ENCODE measurements around the gene RGS21. TPM values are rescaled to one million over a fixed set of nuclear protein-coding genes. Genes with fewer than 3 reads are reported as not detected.
A peak's percentile ranks its signal among the peaks of the same experiment; 100 is the strongest.

Gene RGS21
- total RNA-seq, 1 experiment from 2014 or later, result not detected

DNA sequence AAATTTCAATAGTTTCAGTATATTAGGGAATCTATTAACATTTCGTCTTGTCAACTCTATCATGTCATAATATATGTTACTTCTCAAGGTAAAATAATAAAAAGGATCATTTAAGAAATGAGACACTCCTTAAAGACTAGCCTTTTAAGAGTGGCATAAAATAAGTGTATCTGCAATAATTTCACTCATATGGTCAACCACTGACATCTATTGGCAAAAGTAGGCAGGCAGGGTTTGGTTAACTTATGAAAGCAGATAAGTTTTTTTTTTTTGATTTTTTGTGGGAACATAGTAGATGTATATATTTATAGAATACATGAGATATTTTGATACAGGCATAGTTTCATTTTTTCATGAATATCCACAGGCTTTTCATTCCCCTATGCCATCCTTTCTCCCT, 5.5 kb upstream of the RGS21 start:
- intact Hi-C loops (cut with micrococcal nuclease; ENCODE audit: unreplicated experiment), result loop anchor here (2.0 to 10.0 kb wide), 2 partner anchors 134 to 1676 kb away; no protein-coding TSS in a partner anchor
- TF ChIP-seq, protein P1, sequence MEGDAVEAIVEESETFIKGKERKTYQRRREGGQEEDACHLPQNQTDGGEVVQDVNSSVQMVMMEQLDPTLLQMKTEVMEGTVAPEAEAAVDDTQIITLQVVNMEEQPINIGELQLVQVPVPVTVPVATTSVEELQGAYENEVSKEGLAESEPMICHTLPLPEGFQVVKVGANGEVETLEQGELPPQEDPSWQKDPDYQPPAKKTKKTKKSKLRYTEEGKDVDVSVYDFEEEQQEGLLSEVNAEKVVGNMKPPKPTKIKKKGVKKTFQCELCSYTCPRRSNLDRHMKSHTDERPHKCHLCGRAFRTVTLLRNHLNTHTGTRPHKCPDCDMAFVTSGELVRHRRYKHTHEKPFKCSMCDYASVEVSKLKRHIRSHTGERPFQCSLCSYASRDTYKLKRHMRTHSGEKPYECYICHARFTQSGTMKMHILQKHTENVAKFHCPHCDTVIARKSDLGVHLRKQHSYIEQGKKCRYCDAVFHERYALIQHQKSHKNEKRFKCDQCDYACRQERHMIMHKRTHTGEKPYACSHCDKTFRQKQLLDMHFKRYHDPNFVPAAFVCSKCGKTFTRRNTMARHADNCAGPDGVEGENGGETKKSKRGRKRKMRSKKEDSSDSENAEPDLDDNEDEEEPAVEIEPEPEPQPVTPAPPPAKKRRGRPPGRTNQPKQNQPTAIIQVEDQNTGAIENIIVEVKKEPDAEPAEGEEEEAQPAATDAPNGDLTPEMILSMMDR (IDR thresholded peaks at IDR 0.05; ENCODE audit: unreplicated experiment), result peak; percentile 36
- no peak overlapping the region for H3K4me3 Mint-ChIP-seq (ENCODE audit: low read depth, unreplicated experiment)
- CTCF ChIA-PET, result no interaction called here
- H3K9me3 Mint-ChIP-seq (ENCODE audit: low read depth, unreplicated experiment), result no peaks in the 10 kb centered on the region
- H3K27ac Mint-ChIP-seq (ENCODE audit: unreplicated experiment), result no peak overlapping the region
- peak; percentile 25 for DNase-seq
- H3K36me3 Mint-ChIP-seq (ENCODE audit: insufficient read depth, unreplicated experiment), result no peaks in the 10 kb centered on the region
- H3K4me1 Mint-ChIP-seq (ENCODE audit: low read depth, unreplicated experiment), result no peaks in the 10 kb centered on the region
- no peaks in the 10 kb centered on the region for H3K27me3 Mint-ChIP-seq (ENCODE audit: unreplicated experiment)
- BruUV-seq (replicated peaks), result no TSS peak

DNA sequence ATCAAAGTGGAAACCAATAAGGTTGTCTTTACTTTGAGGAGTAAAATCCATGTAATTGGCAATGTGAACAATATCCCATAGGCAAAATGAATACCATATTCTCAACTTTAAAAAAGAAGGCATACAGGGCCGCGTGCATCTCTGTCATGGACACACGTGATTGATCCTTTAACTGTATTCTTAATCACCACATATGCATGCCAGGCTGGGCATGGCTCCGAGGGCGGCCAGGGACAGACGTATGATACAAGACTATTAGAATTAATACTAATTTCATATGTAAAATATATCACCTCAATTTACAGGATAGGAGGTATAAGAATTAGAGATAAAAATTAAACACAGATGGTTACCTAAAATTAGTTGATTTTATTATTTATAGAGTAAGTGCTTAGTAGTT, 11.2 kb downstream of the RGS21 start:
- Mint-ChIP-seq H3K27me3 (ENCODE audit: unreplicated experiment) (no peaks in the 10 kb centered on the region), H3K4me1 (ENCODE audit: low read depth, unreplicated experiment) (no peaks in the 10 kb centered on the region), H3K9me3 (ENCODE audit: low read depth, unreplicated experiment) (no peaks in the 10 kb centered on the region), H3K36me3 (ENCODE audit: insufficient read depth, unreplicated experiment) (no peaks in the 10 kb centered on the region), H3K4me3 (ENCODE audit: low read depth, unreplicated experiment) (no peak overlapping the region), H3K27ac (ENCODE audit: unreplicated experiment) (no peak overlapping the region)
- CTCF ChIA-PET, result no interaction called here
- no peak for DNase-seq
- TF ChIP-seq, protein P1 (IDR thresholded peaks at IDR 0.05; ENCODE audit: unreplicated experiment), result no peak
- intact Hi-C loops (cut with micrococcal nuclease; ENCODE audit: unreplicated experiment), result no loop called here
- no TSS peak for BruUV-seq (replicated peaks)

DNA sequence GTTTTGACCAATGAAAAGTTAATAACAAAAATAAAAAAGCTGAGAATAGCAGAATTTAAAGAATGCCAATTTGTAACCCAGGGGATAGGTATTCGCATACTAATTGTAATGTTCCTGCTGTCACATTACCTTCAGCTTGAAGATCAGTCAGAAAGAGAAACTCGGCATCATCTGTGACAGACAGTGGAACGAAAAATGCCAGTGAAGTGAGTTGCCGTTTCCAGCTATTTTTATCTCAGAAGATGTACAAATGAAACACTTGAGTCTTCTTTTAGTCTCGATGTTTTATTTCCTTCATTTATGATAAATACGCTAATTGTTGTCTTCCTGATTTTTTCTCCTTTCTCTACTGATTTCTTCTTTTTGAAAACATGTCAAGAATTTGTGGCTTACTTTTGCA, 26.1 kb downstream of the RGS21 start:
- intact Hi-C loops (cut with micrococcal nuclease; ENCODE audit: unreplicated experiment), result loop anchor here (5.0 kb wide), 1 partner anchor 304 kb away; no protein-coding TSS in a partner anchor
- TF ChIP-seq, protein P1 (IDR thresholded peaks at IDR 0.05; ENCODE audit: unreplicated experiment), result no peak
- H3K36me3 Mint-ChIP-seq (ENCODE audit: insufficient read depth, unreplicated experiment), result no peaks in the 10 kb centered on the region

DNA sequence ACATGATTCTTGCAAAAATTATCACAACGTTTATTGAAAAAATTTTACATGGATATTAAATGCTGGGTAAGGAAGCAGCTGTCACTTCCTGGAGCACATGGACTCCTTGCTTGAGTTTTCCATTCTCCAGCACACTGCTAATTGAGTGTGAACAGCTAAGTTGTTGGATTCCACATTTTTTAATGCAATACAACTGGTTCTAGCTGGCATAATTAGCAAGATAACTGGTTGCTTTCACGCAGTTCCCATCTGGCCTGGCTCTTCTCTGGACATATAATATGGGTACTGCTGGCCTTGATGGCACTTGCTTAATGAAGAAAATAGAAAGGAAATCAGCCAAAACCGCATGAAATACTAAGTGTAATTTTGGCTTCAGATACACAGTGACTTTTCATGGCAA, 26.6 kb downstream of the RGS21 start:
- BruUV-seq (replicated peaks), result no TSS peak
- intact Hi-C loops (cut with micrococcal nuclease; ENCODE audit: unreplicated experiment), result loop anchor here (5.0 kb wide), 1 partner anchor 304 kb away; no protein-coding TSS in a partner anchor
- TF ChIP-seq, protein P1 (IDR thresholded peaks at IDR 0.05; ENCODE audit: unreplicated experiment), result no peak
- CTCF ChIA-PET, result no interaction called here
- no peaks in the 10 kb centered on the region for H3K9me3 Mint-ChIP-seq (ENCODE audit: low read depth, unreplicated experiment)
- H3K4me1 Mint-ChIP-seq (ENCODE audit: low read depth, unreplicated experiment), result no peaks in the 10 kb centered on the region
- no peak for DNase-seq
- H3K27me3 Mint-ChIP-seq (ENCODE audit: unreplicated experiment), result no peaks in the 10 kb centered on the region
- no peak overlapping the region for H3K27ac Mint-ChIP-seq (ENCODE audit: unreplicated experiment)
- no peaks in the 10 kb centered on the region for H3K36me3 Mint-ChIP-seq (ENCODE audit: insufficient read depth, unreplicated experiment)
- no peak overlapping the region for H3K4me3 Mint-ChIP-seq (ENCODE audit: low read depth, unreplicated experiment)

More for the DNA sequence above, 26.1 kb downstream of the RGS21 start:
- BruUV-seq (replicated peaks), result no TSS peak
- H3K27me3 Mint-ChIP-seq (ENCODE audit: unreplicated experiment), result no peaks in the 10 kb centered on the region
- no peak for DNase-seq
- H3K27ac Mint-ChIP-seq (ENCODE audit: unreplicated experiment), result no peak overlapping the region
- H3K4me3 Mint-ChIP-seq (ENCODE audit: low read depth, unreplicated experiment), result no peak overlapping the region
- CTCF ChIA-PET, result no interaction called here
- no peaks in the 10 kb centered on the region for H3K9me3 Mint-ChIP-seq (ENCODE audit: low read depth, unreplicated experiment)
- no peaks in the 10 kb centered on the region for H3K4me1 Mint-ChIP-seq (ENCODE audit: low read depth, unreplicated experiment)
